ENCODE data around the gene BLOC1S6.
"Not testable (repeated sequence)": the region's sequence is repeated elsewhere in the genome, so short reads cannot be mapped to it uniquely, and the experiment has no call there.

Gene BLOC1S6

GRCh38 chr15:45635763-45636292 is 48.6 kb downstream of the BLOC1S6 start:
- peak overlapping the region in 20 of 21 experiments; percentile 84 to 99 (median 90) for H3K27ac ChIP-seq
- peak overlapping the region; percentile 63 to 89 (median 75) for H3K4me3 ChIP-seq

- H3K27ac ChIP-seq = peak overlapping the region in 20 of 21 experiments; percentile 58 to 93 (median 80)
- peak overlapping the region in 3 of 7 experiments; percentile 3 to 5 (median 3) for H3K4me3 ChIP-seq
These were observed 50.0 kb downstream of the BLOC1S6 start for GRCh38 chr15:45637141-45637540.

- peak overlapping the region in 4 of 7 experiments; percentile 0 to 5 (median 3) for H3K4me3 ChIP-seq
These were observed 50.4 kb downstream of the BLOC1S6 start for GRCh38 chr15:45637552-45638033.

GRCh38 chr15:45640616-45641015 is 53.4 kb downstream of the BLOC1S6 start:
- no peak overlapping the region for H3K4me3 ChIP-seq
- peak overlapping the region in 18 of 21 experiments; percentile 41 to 93 (median 64) for H3K27ac ChIP-seq

More at GRCh38 chr15:45637552-45638033, 50.4 kb downstream of the BLOC1S6 start:
- peak overlapping the region in 20 of 21 experiments; percentile 58 to 93 (median 80) for H3K27ac ChIP-seq

- Histone ChIP-seq H3K27ac (peak overlapping the region in 19 of 21 experiments; percentile 21 to 93 (median 63)), H3K4me3 (no peak overlapping the region)
These were observed 54.2 kb downstream of the BLOC1S6 start for GRCh38 chr15:45641374-45641781.

GRCh38 chr15:45641999-45642932 is 55.1 kb downstream of the BLOC1S6 start:
- Histone ChIP-seq H3K4me3 (no peak overlapping the region), H3K27ac (peak overlapping the region in 18 of 21 experiments; percentile 21 to 93 (median 66))

- Histone ChIP-seq H3K4me3 (no peak overlapping the region), H3K27ac (peak overlapping the region in 9 of 21 experiments; percentile 9 to 76 (median 62))
These were observed 57.3 kb downstream of the BLOC1S6 start for GRCh38 chr15:45644437-45644836.

GRCh38 chr15:45645026-45645980 is 58.1 kb downstream of the BLOC1S6 start:
- peak overlapping the region in 15 of 21 experiments; percentile 7 to 76 (median 52) for H3K27ac ChIP-seq
- H3K4me3 ChIP-seq = no peak overlapping the region

GRCh38 chr15:45646220-45646619 is 59.0 kb downstream of the BLOC1S6 start:
- Histone ChIP-seq H3K27ac (peak overlapping the region in 9 of 21 experiments; percentile 7 to 76 (median 47)), H3K4me3 (no peak overlapping the region)

GRCh38 chr15:45647828-45648227 is 60.6 kb downstream of the BLOC1S6 start:
- Histone ChIP-seq H3K27ac (peak overlapping the region in 1 of 21 experiments; percentile 50), H3K4me3 (no peak overlapping the region)

- peak overlapping the region in 10 of 21 experiments; percentile 0 to 57 (median 39) for H3K27ac ChIP-seq
- no peak overlapping the region for H3K4me3 ChIP-seq
These were observed 61.5 kb downstream of the BLOC1S6 start for GRCh38 chr15:45648521-45649200.

GRCh38 chr15:45650007-45650406 is 62.8 kb downstream of the BLOC1S6 start:
- peak overlapping the region in 5 of 21 experiments; percentile 11 to 48 (median 26) for H3K27ac ChIP-seq
- H3K4me3 ChIP-seq = not testable (repeated sequence)

GRCh38 chr15:45650889-45651525 is 63.8 kb downstream of the BLOC1S6 start:
- H3K27ac ChIP-seq = no peak overlapping the region
- no peak overlapping the region for H3K4me3 ChIP-seq

- H3K27ac ChIP-seq = peak overlapping the region in 9 of 21 experiments; percentile 5 to 43 (median 14)
- H3K4me3 ChIP-seq = no peak overlapping the region
These were observed 66.7 kb downstream of the BLOC1S6 start for GRCh38 chr15:45653702-45654424.

GRCh38 chr15:45654749-45655148 is 67.6 kb downstream of the BLOC1S6 start:
- no peak overlapping the region for H3K4me3 ChIP-seq
- H3K27ac ChIP-seq = peak overlapping the region in 2 of 21 experiments; percentile 52 to 61

GRCh38 chr15:45657254-45657653 is 70.1 kb downstream of the BLOC1S6 start:
- Histone ChIP-seq H3K4me3 (no peak overlapping the region), H3K27ac (peak overlapping the region in 1 of 21 experiments; percentile 28)

- H3K27ac ChIP-seq = no peak overlapping the region
- no peak overlapping the region for H3K4me3 ChIP-seq
These were observed 70.8 kb downstream of the BLOC1S6 start for GRCh38 chr15:45657764-45658545.

Measured in skin epidermis (tissue), 12 donors.